ENCODE results near the gene PRAMEF8. TPM values are rescaled to one million over a fixed set of nuclear protein-coding genes. Genes with fewer than 3 reads are reported as not detected.
"Not testable (repeated sequence)": the region's sequence is repeated elsewhere in the genome, so short reads cannot be mapped to it uniquely, and the experiment has no call there.

Gene PRAMEF8
- total RNA-seq: not detected in 2 replicates
- not detected for total RNA-seq (2013)
- not detected in 2 replicates for polyA plus RNA-seq
- polyA minus RNA-seq: not detected in 2 replicates

GRCh38 chr1:13285037-13285436, at the start of gene PRAMEF8:
TSS of gene PRAMEF8 (minus strand) at chr1:13285137. CDS start at chr1:13284091, 1,046 bp downstream.
- H4K20me1 ChIP-seq (ENCODE audit: control insufficient read depth, insufficient read depth, low read length, poor library complexity, severe bottlenecking); CTCF ChIA-PET; H3K4me3 ChIP-seq (ENCODE audit: control extremely low read depth in 1 of 5, extremely low read depth in 1 of 5, insufficient read depth in 1 of 5, low read depth in 2 of 5, low read length in 4 of 5); H3K4me1 ChIP-seq (ENCODE audit: control insufficient read depth in 2 of 2, insufficient read depth in 2 of 2, low read length in 2 of 2); H3K4me1 Mint-ChIP-seq; H3K36me3 ChIP-seq (replicated peaks in 1 of 2; ENCODE audit: control extremely low read depth in 1 of 2, control insufficient read depth in 1 of 2, extremely low read depth in 1 of 2, insufficient read depth in 2 of 2, low read length in 1 of 2); intact Hi-C loops (cut with micrococcal nuclease); H2AFZ ChIP-seq (ENCODE audit: insufficient read depth, low read depth, low read length, poor library complexity, severe bottlenecking); H3K9me3 Mint-ChIP-seq (ENCODE audit: insufficient read depth); H3K79me2 ChIP-seq (ENCODE audit: control insufficient read depth, insufficient read depth, low read length); DNase-seq; H3K4me3 Mint-ChIP-seq; ATAC-seq (ENCODE audit: low read depth); POLR2A ChIA-PET; H3K27ac ChIP-seq (ENCODE audit: low read length in 2 of 2); H3K27me3 Mint-ChIP-seq; H3K27me3 ChIP-seq (replicated peaks in 1 of 4; ENCODE audit: control extremely low read depth in 1 of 4, control insufficient read depth in 3 of 4, insufficient read depth in 4 of 4, low read length in 3 of 4); H3K9ac ChIP-seq (ENCODE audit: low read length); H3K4me2 ChIP-seq (replicated peaks; ENCODE audit: low read depth, low read length, poor library complexity, severe bottlenecking); H3K27ac Mint-ChIP-seq; H3K9me3 ChIP-seq (ENCODE audit: control extremely low read depth in 1 of 3, control insufficient read depth in 2 of 3, insufficient read depth in 1 of 3, low read length in 2 of 3): not testable (repeated sequence)
- WGBS (ENCODE audit: insufficient coverage): no CpG with 5 or more reads among the region's 1 CpG

DNA sequence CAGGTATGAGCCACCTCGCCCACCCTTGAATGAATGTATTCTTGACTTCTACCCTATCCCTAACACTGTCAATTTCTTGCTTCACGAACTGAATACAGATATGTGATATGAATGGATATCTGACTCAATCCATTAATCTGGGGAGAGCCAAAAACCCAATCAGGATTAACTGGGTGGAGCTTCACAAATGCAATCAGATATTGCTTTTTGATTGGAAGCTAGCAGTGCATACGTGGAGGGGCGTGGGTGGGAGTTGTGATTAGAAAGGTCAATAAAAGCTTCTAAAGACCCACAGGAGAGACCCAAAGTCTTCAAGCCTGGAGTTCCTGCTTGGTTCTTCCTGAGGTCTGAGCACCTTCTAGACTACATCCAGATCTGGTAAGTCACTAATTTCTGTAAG, 30.3 kb upstream of the PRAMEF8 start, which contains the start of gene PRAMEF15:
PRAMEF15 (plus strand) TSS at position 301 of the 400 bp plus-strand sequence. CDS start 2,827 bp downstream, outside the sequence.
- H3K79me2 ChIP-seq (ENCODE audit: control insufficient read depth, insufficient read depth, low read length); H3K27me3 ChIP-seq (replicated peaks in 1 of 4; ENCODE audit: control extremely low read depth in 1 of 4, control insufficient read depth in 3 of 4, insufficient read depth in 4 of 4, low read length in 3 of 4); H3K4me2 ChIP-seq (replicated peaks; ENCODE audit: low read depth, low read length, poor library complexity, severe bottlenecking); H3K36me3 ChIP-seq (replicated peaks in 1 of 2; ENCODE audit: control extremely low read depth in 1 of 2, control insufficient read depth in 1 of 2, extremely low read depth in 1 of 2, insufficient read depth in 2 of 2, low read length in 1 of 2); H3K4me3 Mint-ChIP-seq; intact Hi-C loops (cut with micrococcal nuclease); H3K4me1 ChIP-seq (ENCODE audit: control insufficient read depth in 2 of 2, insufficient read depth in 2 of 2, low read length in 2 of 2); H3K27ac Mint-ChIP-seq; H3K4me1 Mint-ChIP-seq; CTCF ChIA-PET; H3K9me3 Mint-ChIP-seq (ENCODE audit: insufficient read depth); H4K20me1 ChIP-seq (ENCODE audit: control insufficient read depth, insufficient read depth, low read length, poor library complexity, severe bottlenecking); DNase-seq; POLR2A ChIA-PET; H2AFZ ChIP-seq (ENCODE audit: insufficient read depth, low read depth, low read length, poor library complexity, severe bottlenecking); H3K27ac ChIP-seq (ENCODE audit: low read length in 2 of 2); H3K9me3 ChIP-seq (ENCODE audit: control extremely low read depth in 1 of 3, control insufficient read depth in 2 of 3, insufficient read depth in 1 of 3, low read length in 2 of 3); H3K27me3 Mint-ChIP-seq; H3K9ac ChIP-seq (ENCODE audit: low read length); H3K4me3 ChIP-seq (ENCODE audit: control extremely low read depth in 1 of 5, extremely low read depth in 1 of 5, insufficient read depth in 1 of 5, low read depth in 2 of 5, low read length in 4 of 5); ATAC-seq (ENCODE audit: low read depth): not testable (repeated sequence)
- WGBS (ENCODE audit: insufficient coverage): no CpG with 5 or more reads among the region's 4 CpGs

GRCh38 chr1:13303239-13303638, 18.3 kb upstream of the PRAMEF8 start, which contains the start of gene PRAMEF33:
TSS of gene PRAMEF33 (plus strand) at chr1:13303539. CDS start at chr1:13305955, 2,416 bp downstream.
- H3K9me3 Mint-ChIP-seq (ENCODE audit: insufficient read depth); H3K27me3 ChIP-seq (replicated peaks in 1 of 4; ENCODE audit: control extremely low read depth in 1 of 4, control insufficient read depth in 3 of 4, insufficient read depth in 4 of 4, low read length in 3 of 4); intact Hi-C loops (cut with micrococcal nuclease); H4K20me1 ChIP-seq (ENCODE audit: control insufficient read depth, insufficient read depth, low read length, poor library complexity, severe bottlenecking); H3K4me1 Mint-ChIP-seq; POLR2A ChIA-PET; H3K4me2 ChIP-seq (replicated peaks; ENCODE audit: low read depth, low read length, poor library complexity, severe bottlenecking); CTCF ChIA-PET; H3K9me3 ChIP-seq (ENCODE audit: control extremely low read depth in 1 of 3, control insufficient read depth in 2 of 3, insufficient read depth in 1 of 3, low read length in 2 of 3); H2AFZ ChIP-seq (ENCODE audit: insufficient read depth, low read depth, low read length, poor library complexity, severe bottlenecking); H3K79me2 ChIP-seq (ENCODE audit: control insufficient read depth, insufficient read depth, low read length); H3K4me3 Mint-ChIP-seq; H3K36me3 ChIP-seq (replicated peaks in 1 of 2; ENCODE audit: control extremely low read depth in 1 of 2, control insufficient read depth in 1 of 2, extremely low read depth in 1 of 2, insufficient read depth in 2 of 2, low read length in 1 of 2); DNase-seq; H3K27me3 Mint-ChIP-seq; H3K9ac ChIP-seq (ENCODE audit: low read length); H3K4me3 ChIP-seq (ENCODE audit: control extremely low read depth in 1 of 5, extremely low read depth in 1 of 5, insufficient read depth in 1 of 5, low read depth in 2 of 5, low read length in 4 of 5); ATAC-seq (ENCODE audit: low read depth); H3K4me1 ChIP-seq (ENCODE audit: control insufficient read depth in 2 of 2, insufficient read depth in 2 of 2, low read length in 2 of 2); H3K27ac Mint-ChIP-seq; H3K27ac ChIP-seq (ENCODE audit: low read length in 2 of 2): not testable (repeated sequence)
- no CpG with 5 or more reads among the region's 1 CpG for WGBS (ENCODE audit: insufficient coverage)

DNA sequence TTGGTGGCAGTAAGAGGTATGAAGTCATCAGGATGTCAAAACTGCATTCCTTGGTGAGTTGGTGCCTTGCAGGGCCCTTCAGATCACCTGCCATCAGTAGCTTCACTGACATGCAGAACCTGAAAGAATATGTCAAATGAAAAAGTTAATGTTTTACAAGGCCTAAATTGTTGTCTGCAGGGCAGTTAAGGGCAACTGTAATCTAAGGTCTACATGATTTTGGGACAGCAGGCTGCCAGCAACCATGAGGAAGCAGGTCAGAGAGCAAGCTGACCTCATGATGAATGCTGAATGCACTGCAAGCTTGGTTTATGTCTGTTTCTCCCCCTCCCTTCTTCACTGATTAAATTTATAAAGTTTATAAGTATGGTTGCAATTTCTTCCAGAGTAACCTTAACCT, 17.3 kb upstream of the PRAMEF8 start:
- POLR2A ChIA-PET; H3K4me3 ChIP-seq (ENCODE audit: control extremely low read depth in 1 of 5, extremely low read depth in 1 of 5, insufficient read depth in 1 of 5, low read depth in 2 of 5, low read length in 4 of 5); intact Hi-C loops (cut with micrococcal nuclease); H3K4me2 ChIP-seq (replicated peaks; ENCODE audit: low read depth, low read length, poor library complexity, severe bottlenecking); H3K4me1 Mint-ChIP-seq; H3K9me3 ChIP-seq (ENCODE audit: control extremely low read depth in 1 of 3, control insufficient read depth in 2 of 3, insufficient read depth in 1 of 3, low read length in 2 of 3); H2AFZ ChIP-seq (ENCODE audit: insufficient read depth, low read depth, low read length, poor library complexity, severe bottlenecking); CTCF ChIA-PET; DNase-seq; H3K27me3 Mint-ChIP-seq; H3K36me3 ChIP-seq (replicated peaks in 1 of 2; ENCODE audit: control extremely low read depth in 1 of 2, control insufficient read depth in 1 of 2, extremely low read depth in 1 of 2, insufficient read depth in 2 of 2, low read length in 1 of 2); H3K9me3 Mint-ChIP-seq (ENCODE audit: insufficient read depth); H3K27ac ChIP-seq (ENCODE audit: low read length in 2 of 2); H3K4me1 ChIP-seq (ENCODE audit: control insufficient read depth in 2 of 2, insufficient read depth in 2 of 2, low read length in 2 of 2); H3K79me2 ChIP-seq (ENCODE audit: control insufficient read depth, insufficient read depth, low read length); ATAC-seq (ENCODE audit: low read depth); H3K27ac Mint-ChIP-seq; H4K20me1 ChIP-seq (ENCODE audit: control insufficient read depth, insufficient read depth, low read length, poor library complexity, severe bottlenecking); H3K9ac ChIP-seq (ENCODE audit: low read length); H3K27me3 ChIP-seq (replicated peaks in 1 of 4; ENCODE audit: control extremely low read depth in 1 of 4, control insufficient read depth in 3 of 4, insufficient read depth in 4 of 4, low read length in 3 of 4); H3K4me3 Mint-ChIP-seq: not testable (repeated sequence)
